ENCODE data around the gene ZDHHC14.

Gene ZDHHC14

GRCh38 chr6:157534977-157535339, 154.0 kb downstream of the ZDHHC14 start:
- no peaks in the 10 kb centered on the region for H3K9me3 ChIP-seq (ENCODE audit: severe bottlenecking)
- no peak overlapping the region for H3K4me3 ChIP-seq (ENCODE audit: severe bottlenecking)
- DNase-seq (ENCODE audit: low spot score) (no peak), ATAC-seq (ENCODE audit: low read depth) (no peak)
- no peaks in the 10 kb centered on the region for H3K27me3 ChIP-seq (ENCODE audit: insufficient read depth, poor library complexity, severe bottlenecking)
- no peak for TF ChIP-seq CTCF (IDR thresholded peaks at IDR 0.05; ENCODE audit: poor library complexity, severe bottlenecking)
- H3K4me1 ChIP-seq (ENCODE audit: insufficient read depth, poor library complexity, severe bottlenecking): peaks cover 15% of the 10 kb centered on the region
- peak overlapping the region; percentile 82 for H3K27ac ChIP-seq (ENCODE audit: poor library complexity, severe bottlenecking)
- no peaks in the 10 kb centered on the region for H3K36me3 ChIP-seq (ENCODE audit: low read depth)

- no peaks in the 10 kb centered on the region for H3K9me3 ChIP-seq (ENCODE audit: severe bottlenecking)
- H3K4me3 ChIP-seq (ENCODE audit: severe bottlenecking): no peak overlapping the region
- DNase-seq (ENCODE audit: low spot score): no peak
- TF ChIP-seq CTCF (IDR thresholded peaks at IDR 0.05; ENCODE audit: poor library complexity, severe bottlenecking): no peak
- ATAC-seq (ENCODE audit: low read depth): peak; percentile 93
- peaks cover 15% of the 10 kb centered on the region for H3K4me1 ChIP-seq (ENCODE audit: insufficient read depth, poor library complexity, severe bottlenecking)
- H3K36me3 ChIP-seq (ENCODE audit: low read depth): no peaks in the 10 kb centered on the region
- H3K27ac ChIP-seq (ENCODE audit: poor library complexity, severe bottlenecking): peak overlapping the region; percentile 82
- no peaks in the 10 kb centered on the region for H3K27me3 ChIP-seq (ENCODE audit: insufficient read depth, poor library complexity, severe bottlenecking)
These were observed 154.6 kb downstream of the ZDHHC14 start for GRCh38 chr6:157535340-157536222.

- DNase-seq (ENCODE audit: low spot score): no peak
- Histone ChIP-seq H3K27ac (ENCODE audit: poor library complexity, severe bottlenecking) (peak overlapping the region; percentile 82), H3K27me3 (ENCODE audit: insufficient read depth, poor library complexity, severe bottlenecking) (no peaks in the 10 kb centered on the region), H3K4me1 (ENCODE audit: insufficient read depth, poor library complexity, severe bottlenecking) (peaks cover 15% of the 10 kb centered on the region), H3K36me3 (ENCODE audit: low read depth) (no peaks in the 10 kb centered on the region), H3K9me3 (ENCODE audit: severe bottlenecking) (no peaks in the 10 kb centered on the region), H3K4me3 (ENCODE audit: severe bottlenecking) (no peak overlapping the region)
- no peak for ATAC-seq (ENCODE audit: low read depth)
- no peak for TF ChIP-seq CTCF (IDR thresholded peaks at IDR 0.05; ENCODE audit: poor library complexity, severe bottlenecking)
These were observed 155.2 kb downstream of the ZDHHC14 start for GRCh38 chr6:157536223-157536545.

- Histone ChIP-seq H3K27me3 (ENCODE audit: insufficient read depth, poor library complexity, severe bottlenecking) (no peaks in the 10 kb centered on the region), H3K4me1 (ENCODE audit: insufficient read depth, poor library complexity, severe bottlenecking) (peaks cover 15% of the 10 kb centered on the region), H3K4me3 (ENCODE audit: severe bottlenecking) (no peak overlapping the region), H3K27ac (ENCODE audit: poor library complexity, severe bottlenecking) (no peak overlapping the region), H3K9me3 (ENCODE audit: severe bottlenecking) (no peaks in the 10 kb centered on the region), H3K36me3 (ENCODE audit: low read depth) (no peaks in the 10 kb centered on the region)
- ATAC-seq (ENCODE audit: low read depth) (no peak), DNase-seq (ENCODE audit: low spot score) (no peak)
- no peak for TF ChIP-seq CTCF (IDR thresholded peaks at IDR 0.05; ENCODE audit: poor library complexity, severe bottlenecking)
These were observed 156.6 kb downstream of the ZDHHC14 start for GRCh38 chr6:157537556-157537955.

- no peak overlapping the region for H3K4me3 ChIP-seq (ENCODE audit: severe bottlenecking)
- no peaks in the 10 kb centered on the region for H3K27me3 ChIP-seq (ENCODE audit: insufficient read depth, poor library complexity, severe bottlenecking)
- H3K9me3 ChIP-seq (ENCODE audit: severe bottlenecking): no peaks in the 10 kb centered on the region
- DNase-seq (ENCODE audit: low spot score): no peak
- no peaks in the 10 kb centered on the region for H3K36me3 ChIP-seq (ENCODE audit: low read depth)
- no peak for TF ChIP-seq CTCF (IDR thresholded peaks at IDR 0.05; ENCODE audit: poor library complexity, severe bottlenecking)
- no peak overlapping the region for H3K27ac ChIP-seq (ENCODE audit: poor library complexity, severe bottlenecking)
- H3K4me1 ChIP-seq (ENCODE audit: insufficient read depth, poor library complexity, severe bottlenecking): peaks cover 15% of the 10 kb centered on the region
- no peak for ATAC-seq (ENCODE audit: low read depth)
These were observed 157.2 kb downstream of the ZDHHC14 start for GRCh38 chr6:157538168-157538567.
